GM23248 (cell line): Measurements from ENCODE around the gene CNDP1.

Source experiments
- EZH2 ChIP-seq: fragments of 200-600 bp; sonication (generic); IDR thresholded peaks from 2 replicates; pipeline ENCODE4 v1.6.1; 2018; ENCODE audit warnings: antibody characterized with exemption, mild to moderate bottlenecking; ENCODE audit not compliant: insufficient read depth, poor library complexity, severe bottlenecking
- EZH2phosphoT487 ChIP-seq: fragments of 200-600 bp; sonication (generic); IDR thresholded peaks from 2 replicates; pipeline ENCODE4 v1.6.1; 2018; ENCODE audit warnings: antibody characterized with exemption, moderate library complexity, mild to moderate bottlenecking, low read depth; ENCODE audit not compliant: insufficient read depth

DNA sequence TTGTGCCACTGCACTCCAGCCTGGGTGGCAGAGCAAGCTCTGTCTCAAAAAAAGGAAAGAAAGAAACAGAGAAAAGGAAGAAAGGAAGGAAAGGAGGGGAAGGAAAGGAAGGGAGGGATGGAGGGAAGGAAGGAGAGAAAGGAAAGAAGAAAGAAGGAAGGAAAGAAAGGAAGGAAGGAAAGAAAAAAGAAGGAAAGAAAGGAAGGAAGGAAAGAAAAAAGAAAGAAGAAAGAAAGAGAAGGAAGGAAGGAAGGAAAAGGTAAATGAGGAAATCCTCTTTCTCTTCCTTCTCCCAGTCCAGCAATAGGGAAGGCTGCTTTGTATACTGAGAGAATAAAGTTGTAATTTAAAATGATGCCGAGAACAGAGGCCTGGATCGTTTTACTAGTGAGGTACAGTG, 40.6 kb downstream of the CNDP1 start:
- no peak for TF ChIP-seq EZH2phosphoT487
- TF ChIP-seq EZH2: no peak
